EH (cell line): ENCODE results near the gene HSPA1B.
"Not testable (repeated sequence)": the region's sequence is repeated elsewhere in the genome, so short reads cannot be mapped to it uniquely, and the experiment has no call there.

Experiments
- DNase-seq: peaks from one replicate; pipeline ENCODE4 v3.0.0-alpha.2; 2015; ENCODE audit warnings: low read depth

Gene HSPA1B

DNA sequence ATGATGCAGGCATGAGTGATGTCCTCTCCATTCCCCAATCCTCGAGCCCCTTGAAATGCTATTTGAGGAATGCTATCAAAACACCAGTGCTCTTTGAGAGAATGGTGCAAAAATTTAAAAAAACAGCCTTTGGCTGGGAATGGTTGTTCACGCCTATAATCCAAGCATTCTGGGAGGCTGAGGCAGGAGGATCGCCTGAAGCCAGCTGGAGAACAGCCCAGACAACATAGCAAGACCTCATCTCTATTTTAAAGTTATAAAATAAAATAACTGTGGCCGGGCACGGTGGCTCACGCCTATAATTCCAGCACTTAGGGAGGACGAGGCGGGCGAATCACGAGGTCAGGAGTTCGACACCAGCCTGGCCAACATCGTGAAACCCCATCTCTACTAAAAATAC lies 27.8 kb upstream of the HSPA1B start:
- DNase-seq, result peak; percentile 78

DNA sequence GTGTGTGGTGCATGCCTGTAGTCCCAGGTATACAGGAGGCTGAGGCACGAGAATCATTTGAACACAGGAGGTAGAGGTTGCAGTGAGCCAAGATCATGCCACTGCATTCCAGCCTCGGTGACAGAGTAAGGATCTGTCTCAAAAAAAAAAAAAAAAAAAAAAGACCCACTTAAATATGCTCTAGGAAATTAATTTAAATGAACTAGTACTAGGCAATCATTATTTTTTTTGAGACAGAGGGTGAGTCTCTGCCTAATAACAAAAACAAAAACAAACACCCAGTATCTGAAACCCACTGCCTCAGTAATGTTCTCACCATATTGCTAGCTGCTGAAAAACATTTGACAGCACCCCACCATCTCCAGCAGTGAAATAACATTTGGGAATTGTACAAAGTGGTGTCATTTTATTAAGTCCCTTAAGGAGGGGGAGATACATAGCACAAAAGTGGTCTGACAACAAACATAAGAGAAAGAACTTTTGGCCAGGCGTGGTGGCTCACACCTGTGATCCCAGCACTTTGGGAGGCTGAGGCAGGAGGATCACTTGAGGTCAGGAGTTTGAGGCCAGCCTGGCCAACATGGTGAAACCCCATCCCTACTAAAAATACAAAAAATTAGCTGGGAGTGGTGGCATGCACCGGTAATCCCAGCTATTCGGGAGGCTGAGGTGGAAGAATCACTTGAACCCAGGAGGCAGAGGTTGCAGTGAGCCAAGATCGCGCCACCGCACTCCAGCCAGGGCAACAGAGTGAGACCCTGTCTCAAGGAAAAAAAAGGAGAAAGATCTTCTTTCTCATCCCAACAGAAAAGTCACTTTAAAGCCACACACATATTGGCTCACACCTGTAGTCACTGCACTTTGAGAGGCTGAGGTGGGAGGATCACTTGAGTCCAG lies 26.3 kb upstream of the HSPA1B start:
- not testable (repeated sequence) for DNase-seq

DNA sequence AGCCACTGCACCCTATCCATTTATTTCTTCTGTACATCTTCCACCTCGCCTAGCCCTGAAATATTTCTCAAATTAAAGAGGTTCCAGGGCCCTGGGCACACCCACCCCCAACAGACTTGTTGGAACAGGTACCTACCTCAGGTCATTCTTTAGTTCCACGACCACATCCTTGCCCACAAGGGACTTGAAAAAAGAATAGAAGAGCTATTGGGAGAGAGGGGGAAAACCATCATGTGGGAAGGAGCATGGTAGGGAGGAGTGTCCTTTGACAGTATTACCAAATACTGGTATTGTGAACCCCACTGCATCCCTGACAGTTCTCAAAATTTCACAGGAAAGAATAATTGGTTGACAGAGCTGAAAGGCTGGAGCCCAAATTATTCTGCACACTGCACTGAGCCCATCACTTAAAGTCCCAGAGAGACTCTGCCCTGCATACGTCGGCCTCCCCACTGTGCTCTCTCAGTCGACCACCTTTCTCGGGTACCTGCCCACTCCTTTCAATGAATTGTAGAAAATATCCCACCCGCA lies 21.5 kb upstream of the HSPA1B start:
- DNase-seq, result no peak

DNA sequence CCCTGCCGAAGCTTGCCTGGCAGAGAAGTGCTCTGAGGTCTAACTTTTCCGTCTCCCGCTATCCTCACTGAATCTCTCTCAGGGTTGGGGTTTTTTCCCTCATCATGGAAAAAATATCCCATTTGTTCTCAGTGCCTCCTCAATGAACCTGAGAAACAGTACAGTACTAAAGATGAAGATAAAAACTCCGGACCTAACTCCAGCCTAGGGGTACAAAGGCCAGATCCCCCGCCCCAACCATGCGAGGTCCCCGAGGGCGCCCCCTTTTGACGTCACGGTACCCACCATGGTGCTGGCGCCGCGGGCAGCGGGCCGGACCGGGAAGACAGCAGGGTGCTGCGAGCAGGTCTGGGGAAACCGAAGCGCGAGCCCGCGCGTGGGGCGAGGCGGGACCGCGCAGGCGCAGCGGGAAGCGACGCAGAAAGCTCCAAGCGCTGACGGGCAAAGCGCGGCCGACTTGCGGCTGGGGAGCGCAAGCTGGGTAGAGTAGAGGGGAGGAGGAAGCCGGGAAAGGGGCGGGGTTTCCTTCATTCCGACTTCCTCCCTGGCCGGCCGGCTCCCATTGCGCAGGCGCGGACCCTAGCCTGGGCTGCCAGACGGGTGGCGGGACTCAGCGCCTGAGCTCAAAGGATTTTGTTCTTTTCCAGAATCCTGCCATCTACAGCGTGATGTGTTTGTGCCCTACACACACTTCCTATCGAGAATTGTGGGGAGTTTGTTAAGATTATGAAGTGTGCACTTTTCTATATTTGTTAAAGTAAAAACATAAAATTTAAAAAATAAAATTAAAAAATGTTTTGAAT lies 20.9 kb upstream of the HSPA1B start, which contains the start of gene LSM2:
TSS of gene LSM2 (minus strand) at position 497 of the 803 bp plus-strand sequence. CDS start at position 288, 209 bp downstream.
- DNase-seq, result peak; percentile 98

DNA sequence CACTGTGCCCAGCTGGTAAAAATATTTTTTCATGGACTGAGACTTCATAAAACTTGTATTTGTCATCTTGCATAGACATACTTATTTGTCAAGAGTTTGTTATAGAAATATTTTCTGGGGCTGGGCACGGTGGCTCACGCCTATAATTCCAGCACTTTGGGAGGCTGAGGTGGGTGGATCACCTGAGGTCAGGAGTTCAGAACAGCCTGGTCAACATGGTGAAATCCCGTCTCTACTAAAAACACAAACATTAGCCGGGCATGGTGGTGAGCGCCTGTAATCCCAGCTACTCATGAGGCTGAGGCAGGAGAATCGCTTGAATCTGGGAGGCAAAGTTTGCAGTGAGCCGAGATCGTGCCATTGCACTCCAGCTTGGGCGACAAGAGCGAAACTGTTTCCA lies 18.9 kb upstream of the HSPA1B start:
- DNase-seq, result not testable (repeated sequence)

DNA sequence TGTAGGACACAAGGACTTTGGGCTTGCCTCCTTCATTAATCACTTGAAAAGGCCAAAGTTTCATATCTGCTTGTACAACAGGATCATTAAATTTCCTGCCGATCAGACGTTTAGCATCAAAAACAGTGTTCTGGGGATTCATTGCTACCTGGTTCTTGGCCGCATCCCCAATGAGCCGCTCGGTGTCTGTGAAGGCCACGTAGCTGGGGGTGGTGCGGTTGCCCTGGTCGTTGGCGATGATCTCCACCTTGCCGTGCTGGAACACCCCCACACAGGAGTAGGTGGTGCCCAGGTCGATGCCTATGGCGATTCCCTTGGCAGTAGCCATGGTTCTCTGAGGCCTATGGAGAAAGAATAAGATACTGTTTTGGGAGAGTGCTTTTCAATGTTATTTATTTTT lies 15.9 kb upstream of the HSPA1B start:
- DNase-seq, result no peak

DNA sequence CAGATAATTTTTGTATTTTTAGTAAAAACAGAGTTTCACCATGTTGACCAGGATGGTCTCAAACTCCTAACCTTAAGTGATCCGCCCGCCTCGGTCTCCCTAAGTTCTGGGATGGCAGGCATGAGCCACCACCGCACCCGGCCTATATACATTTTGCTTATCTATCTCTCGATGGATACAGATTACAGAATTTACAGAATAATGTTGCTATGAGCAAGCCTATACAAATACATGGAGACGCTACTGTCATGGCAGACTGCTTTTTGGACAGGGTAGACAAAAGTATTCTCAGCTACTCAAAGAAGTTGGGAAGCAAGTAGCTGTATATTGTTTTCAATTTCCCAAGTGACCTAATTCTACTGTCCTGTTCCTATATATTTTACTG lies 14.1 kb upstream of the HSPA1B start:
- DNase-seq, result no peak

DNA sequence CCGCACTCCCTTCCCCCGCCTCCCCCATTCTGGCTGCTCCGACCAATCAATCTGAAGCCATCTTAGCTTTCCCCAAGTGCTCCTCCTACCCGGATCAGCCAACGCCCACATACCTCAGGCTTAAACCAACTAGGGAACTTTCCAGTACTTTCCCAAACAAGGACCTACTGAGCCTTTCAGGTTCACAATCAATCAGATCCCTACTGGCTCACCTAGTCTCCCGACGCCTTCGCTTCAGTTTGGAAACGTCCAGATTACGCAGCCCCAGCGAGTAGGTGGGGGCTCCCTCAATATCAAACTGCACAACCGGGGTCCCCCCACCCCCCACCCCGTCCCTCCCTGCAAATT lies 12.9 kb upstream of the HSPA1B start:
- peak; percentile 99 for DNase-seq

DNA sequence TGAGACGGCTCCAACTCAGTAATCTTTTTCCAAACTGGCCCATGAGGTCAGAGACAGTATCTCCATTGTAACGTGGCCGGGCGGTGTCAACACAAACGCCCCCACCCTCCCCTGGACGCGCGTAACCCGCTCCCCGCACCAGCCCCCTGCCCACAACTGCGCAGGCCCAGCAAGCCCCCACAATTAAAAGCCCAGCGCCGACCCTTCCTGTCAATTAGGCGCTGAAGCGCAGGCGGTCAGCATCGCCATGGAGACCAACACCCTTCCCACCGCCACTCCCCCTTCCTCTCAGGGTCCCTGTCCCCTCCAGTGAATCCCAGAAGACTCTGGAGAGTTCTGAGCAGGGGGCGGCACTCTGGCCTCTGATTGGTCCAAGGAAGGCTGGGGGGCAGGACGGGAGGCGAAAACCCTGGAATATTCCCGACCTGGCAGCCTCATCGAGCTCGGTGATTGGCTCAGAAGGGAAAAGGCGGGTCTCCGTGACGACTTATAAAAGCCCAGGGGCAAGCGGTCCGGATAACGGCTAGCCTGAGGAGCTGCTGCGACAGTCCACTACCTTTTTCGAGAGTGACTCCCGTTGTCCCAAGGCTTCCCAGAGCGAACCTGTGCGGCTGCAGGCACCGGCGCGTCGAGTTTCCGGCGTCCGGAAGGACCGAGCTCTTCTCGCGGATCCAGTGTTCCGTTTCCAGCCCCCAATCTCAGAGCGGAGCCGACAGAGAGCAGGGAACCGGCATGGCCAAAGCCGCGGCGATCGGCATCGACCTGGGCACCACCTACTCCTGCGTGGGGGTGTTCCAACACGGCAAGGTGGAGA lies 12.3 kb upstream of the HSPA1B start, which contains the start of the genes HSPA1A and HSPA1L:
TSS of gene HSPA1A (plus strand) at position 519 of the 814 bp plus-strand sequence. CDS start at position 733, 214 bp downstream.
TSS of gene HSPA1L (minus strand) at position 259 of the 814 bp plus-strand sequence. CDS start 3,311 bp downstream, outside the sequence.
- DNase-seq, result peak; percentile 98

DNA sequence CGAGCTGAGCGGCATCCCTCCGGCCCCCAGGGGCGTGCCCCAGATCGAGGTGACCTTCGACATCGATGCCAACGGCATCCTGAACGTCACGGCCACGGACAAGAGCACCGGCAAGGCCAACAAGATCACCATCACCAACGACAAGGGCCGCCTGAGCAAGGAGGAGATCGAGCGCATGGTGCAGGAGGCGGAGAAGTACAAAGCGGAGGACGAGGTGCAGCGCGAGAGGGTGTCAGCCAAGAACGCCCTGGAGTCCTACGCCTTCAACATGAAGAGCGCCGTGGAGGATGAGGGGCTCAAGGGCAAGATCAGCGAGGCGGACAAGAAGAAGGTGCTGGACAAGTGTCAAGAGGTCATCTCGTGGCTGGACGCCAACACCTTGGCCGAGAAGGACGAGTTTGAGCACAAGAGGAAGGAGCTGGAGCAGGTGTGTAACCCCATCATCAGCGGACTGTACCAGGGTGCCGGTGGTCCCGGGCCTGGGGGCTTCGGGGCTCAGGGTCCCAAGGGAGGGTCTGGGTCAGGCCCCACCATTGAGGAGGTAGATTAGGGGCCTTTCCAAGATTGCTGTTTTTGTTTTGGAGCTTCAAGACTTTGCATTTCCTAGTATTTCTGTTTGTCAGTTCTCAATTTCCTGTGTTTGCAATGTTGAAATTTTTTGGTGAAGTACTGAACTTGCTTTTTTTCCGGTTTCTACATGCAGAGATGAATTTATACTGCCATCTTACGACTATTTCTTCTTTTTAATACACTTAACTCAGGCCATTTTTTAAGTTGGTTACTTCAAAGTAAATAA lies 10.2 kb upstream of the HSPA1B start:
- not testable (repeated sequence) for DNase-seq

DNA sequence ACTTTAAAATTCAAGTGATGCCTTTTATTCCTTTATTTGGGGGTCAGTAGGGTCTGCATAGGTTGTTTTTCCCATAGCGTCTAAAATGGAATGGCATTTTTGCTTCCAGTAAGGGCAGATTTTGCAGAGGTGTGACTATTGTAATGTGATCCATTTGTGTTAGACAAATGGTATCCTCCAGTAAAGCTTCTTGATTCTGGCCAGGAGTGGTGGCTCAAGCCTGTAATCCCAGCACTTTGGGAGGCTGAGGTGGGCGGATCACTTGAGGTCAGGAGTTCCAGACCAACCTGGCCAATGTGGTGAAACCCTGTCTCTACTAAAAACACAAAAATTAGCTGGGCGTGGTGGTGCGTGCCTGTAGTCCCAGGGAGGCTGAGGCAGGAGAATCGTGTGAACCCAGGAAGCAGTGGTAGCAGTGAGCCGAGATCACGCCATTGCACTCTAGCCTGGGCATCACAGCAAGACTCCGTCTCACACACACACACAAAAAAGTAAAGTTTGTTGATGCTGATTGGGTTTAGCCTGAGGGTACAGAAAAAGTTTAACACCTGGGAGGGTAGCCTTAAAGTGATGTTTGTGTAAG lies 9.5 kb upstream of the HSPA1B start:
- DNase-seq, result not testable (repeated sequence)

DNA sequence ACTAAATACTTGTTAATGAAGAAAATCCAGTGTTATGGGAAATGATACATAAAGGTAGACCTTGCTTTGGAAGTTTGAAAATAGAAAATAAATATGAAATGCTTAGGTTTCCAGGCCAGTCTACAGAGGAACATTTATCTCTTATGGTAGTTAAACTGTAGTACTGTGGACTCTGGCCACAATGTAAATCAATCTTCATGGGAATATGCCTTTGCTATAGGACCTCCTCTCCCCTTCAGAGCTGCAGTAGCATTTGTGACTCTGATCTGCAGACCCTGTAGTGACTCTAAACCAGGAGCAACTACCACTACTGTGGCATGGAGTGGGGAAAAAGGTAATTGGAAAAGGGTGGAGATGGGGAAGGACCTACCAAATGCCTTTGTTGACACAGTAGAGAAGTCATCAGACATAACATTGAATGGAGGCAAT lies 7.7 kb upstream of the HSPA1B start:
- no peak for DNase-seq

DNA sequence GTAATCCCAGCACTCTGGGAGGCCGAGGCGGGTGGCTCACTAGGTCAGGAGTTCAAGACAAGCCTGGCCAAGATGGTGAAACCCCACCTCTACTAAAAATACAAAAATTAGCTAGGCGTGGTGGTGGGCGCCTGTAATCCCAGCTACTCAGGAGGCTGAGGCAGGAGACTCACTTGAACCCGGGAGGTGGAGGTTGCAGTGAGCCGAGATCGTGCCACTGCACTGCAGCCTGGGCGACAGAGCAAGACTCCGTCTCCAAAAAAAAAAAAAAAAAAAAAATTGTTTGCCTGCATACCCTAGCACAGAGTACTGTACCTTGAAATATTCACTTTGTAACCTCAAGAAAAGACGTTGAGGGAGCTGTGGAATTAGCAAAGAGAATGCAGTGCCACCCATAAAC lies 7.1 kb upstream of the HSPA1B start:
- not testable (repeated sequence) for DNase-seq

DNA sequence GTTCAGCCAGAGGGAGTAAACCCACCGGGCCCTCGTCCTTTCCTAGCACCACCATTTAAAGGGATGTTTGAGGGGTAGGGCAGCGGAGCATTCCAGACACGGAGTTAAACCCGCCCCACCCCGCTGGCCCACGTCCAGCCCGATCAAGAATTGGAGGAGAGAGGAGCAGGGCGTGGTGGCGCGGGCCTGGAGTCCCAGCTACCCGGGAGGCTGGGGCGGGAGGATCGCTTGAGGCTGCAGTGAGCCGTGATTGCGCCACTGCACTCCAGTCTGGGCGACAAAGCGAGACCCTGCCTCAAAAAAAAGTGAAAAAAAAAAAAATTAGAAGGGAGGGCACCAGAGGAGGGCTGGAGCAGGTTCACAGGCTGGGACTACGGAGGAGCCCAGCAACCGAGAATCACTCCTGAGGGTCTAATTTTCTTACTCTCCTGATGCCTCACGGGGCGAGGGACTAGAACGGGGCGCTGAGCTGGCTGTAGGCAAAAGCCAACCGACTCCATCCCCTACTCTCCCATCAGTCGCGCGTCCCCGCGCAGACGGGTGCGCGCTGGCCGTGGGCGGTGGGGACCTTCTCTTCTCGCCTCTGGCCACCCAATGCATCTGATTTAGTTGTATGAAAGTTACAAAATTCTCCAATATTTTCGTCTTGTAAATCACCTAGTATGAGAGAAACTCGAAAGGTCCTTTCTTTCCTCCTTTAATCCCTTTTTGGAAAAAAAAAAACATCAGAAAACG lies 6.1 kb upstream of the HSPA1B start:
- DNase-seq, result peak; percentile 38

DNA sequence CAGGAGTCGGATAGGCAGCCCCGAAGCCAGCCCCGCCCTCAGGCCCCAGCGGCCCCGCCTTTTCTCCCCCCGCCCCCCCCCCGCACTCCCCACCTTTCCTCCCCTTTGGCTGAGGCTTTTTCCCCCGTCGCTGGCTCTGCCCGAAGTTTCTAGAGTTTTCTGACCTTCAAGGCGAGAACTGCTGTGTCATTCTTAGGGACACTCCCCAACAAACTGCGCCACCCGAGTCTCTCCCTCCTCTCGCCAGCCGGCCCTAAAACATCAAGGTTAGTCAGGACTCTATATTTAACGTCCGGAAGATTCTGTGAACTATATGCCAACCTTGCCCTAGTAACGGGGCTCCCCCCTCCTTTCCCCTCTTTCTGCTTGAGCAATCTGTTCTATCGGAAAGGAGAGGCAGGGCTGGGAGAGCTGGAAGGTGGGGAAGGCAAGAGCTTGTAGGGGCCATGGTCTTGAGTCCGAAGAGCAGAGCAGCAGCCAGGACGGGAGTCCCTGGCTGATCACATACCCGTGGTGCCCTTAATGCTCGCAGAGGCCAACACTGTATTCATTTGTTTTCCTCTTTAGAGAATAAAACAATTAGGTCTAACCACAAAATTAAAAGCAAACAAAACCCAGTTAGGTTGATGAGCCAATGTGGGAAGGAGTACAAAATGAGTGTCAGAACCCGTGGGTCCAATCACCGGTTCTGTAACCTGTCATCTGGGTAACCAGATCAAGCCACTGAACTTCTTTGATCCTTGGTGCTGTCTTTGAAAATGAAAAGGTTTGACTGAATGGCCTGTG lies 5.3 kb upstream of the HSPA1B start:
- peak; percentile 92 for DNase-seq

DNA sequence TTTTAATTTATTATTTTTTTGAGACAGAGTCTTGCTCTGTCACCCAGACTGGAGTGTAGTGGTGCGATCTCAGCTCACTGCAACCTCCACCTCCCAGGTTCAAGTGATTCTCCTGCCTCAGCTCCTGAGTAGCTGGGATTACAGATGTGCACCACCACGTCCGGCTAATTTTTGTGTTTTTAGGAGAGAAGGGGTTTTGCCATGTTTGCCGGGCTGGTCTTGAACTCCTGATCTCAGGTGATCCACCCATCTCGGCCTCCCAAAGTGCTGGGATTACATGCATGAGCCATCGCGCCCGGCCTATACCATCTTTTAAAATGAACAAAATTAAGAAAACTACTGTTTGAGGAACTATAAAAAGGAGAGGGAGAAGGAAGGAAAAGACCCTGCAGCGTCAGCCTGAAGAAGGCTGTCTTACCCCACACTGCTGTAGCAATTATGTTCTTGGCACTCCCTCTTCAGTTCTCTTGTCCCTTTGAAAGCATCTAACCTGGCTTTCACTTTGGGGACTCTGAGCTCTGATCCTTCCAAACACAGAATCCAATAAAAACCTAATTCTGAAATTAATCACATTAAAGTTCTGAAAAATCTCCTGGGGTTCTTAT lies 3.8 kb upstream of the HSPA1B start:
- DNase-seq, result not testable (repeated sequence)

DNA sequence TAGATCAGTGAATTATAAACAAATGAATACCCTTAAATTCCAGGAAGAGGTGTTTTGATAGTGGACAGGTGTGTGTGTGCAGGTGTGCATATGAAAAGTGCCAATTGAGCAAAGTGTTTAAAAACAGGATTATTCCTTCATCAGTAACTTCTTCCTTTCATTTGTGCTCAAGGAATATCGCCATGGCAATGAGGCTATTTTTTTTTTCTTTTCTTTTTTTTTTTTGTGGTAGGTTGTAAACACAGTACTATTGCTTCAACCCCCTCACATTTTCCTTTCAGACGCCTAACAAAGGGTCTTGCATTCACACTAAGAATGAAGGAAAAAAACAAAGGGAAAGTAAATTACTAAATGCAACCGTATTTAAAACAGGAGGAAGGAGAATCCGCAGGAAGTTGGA lies 2.0 kb upstream of the HSPA1B start:
- no peak for DNase-seq

DNA sequence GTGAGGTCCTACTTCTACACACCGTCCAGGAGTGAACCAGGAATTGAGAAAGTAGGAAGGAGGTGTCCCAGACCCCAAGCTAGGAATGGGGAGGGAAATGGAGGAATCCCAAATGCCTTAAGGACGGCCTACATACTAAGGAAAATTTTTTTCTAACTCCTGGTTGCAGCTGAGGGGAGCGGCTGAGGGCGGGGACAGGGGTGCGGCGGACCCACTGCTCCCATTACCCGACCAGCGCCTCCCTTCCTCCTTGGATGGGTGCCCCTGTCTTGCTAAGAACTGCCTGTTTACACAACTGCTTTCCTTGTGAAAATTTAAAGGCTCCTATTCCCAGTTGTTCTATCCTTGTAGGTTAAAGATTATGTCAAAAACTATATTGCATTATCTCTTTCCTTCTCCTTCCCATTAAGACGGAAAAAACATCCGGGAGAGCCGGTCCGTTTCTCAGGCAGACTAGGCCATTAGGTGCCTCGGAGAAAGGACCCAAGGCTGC lies 699 bp upstream of the HSPA1B start:
- DNase-seq, result peak; percentile 91
